ENCODE measurements around the gene PLEKHM2. TPM values are rescaled to one million over a fixed set of nuclear protein-coding genes. Genes with fewer than 3 reads are reported as not detected.

PLEKHM2 gene
- total and polyA plus RNA-seq, 2 of the 8 experiments (the other 6 are each of a cell fraction or from before 2014, with no cell fraction given): 38.3 to 47.6 TPM

DNA sequence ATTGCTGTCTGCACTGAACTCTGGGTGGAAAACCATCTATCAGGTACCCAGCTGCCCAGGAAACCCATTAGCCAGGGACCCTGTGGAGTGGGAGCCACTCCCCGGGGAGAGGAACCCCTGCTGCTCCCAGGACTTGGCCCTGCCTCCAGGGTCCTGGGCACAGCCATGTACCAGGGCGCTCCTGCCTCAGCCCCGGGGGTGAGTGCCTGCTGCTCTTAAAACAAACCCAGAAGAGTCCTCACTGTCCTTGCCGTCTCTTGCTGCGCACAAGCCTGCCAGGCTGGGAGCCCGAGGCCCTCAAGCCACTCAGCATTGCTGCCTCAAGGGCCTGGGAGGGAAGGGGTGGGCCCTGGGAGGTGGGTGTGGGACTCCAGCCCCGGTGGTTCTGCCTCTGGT lies 48.6 kb downstream of the PLEKHM2 start:
- FAIRE-seq (no peak), DNase-seq (ENCODE audit: low read depth in 1 of 2, low spot score in 2 of 2) (no peak)
- Histone ChIP-seq H2BK120ac (replicated peaks; ENCODE audit: low read depth, low read length) (no peak overlapping the region), H2BK5ac (ENCODE audit: low read depth, low read length) (0 out of 2 replicates have a peak overlapping the region, but pooled peaks have one; percentile 9), H4K20me1 (replicated peaks in 1 of 2; ENCODE audit: control insufficient read depth in 1 of 2, insufficient read depth in 2 of 2, low read length in 2 of 2) (peaks cover 4 to 7% of the 10 kb centered on the region in 2 experiments), H2AK5ac (ENCODE audit: low read depth, low read length) (no peak overlapping the region), H3K4me3 (ENCODE audit: extremely low read depth in 1 of 4, insufficient read depth in 2 of 4, low read depth in 3 of 4, low read length in 4 of 4) (no peak overlapping the region), H3K27ac (ENCODE audit: low read depth, low read length) (no peak overlapping the region), H2AFZ (ENCODE audit: low read length) (no peak overlapping the region), H3K79me2 (ENCODE audit: control insufficient read depth in 1 of 2, insufficient read depth in 2 of 2, low read length in 2 of 2) (no peaks in the 10 kb centered on the region), H2BK15ac (ENCODE audit: low read length) (no peak overlapping the region), H3K36me3 (ENCODE audit: control insufficient read depth in 2 of 4, insufficient read depth in 4 of 4, low read length in 3 of 4) (peaks cover 2 to 20% (median 7%) of the 10 kb centered on the region in 4 experiments; a peak in 6 of 8 replicates), H3K4me2 (ENCODE audit: insufficient read depth in 1 of 2, low read depth in 2 of 2, low read length in 2 of 2) (no peak overlapping the region), H2BK20ac (ENCODE audit: low read length) (no peak overlapping the region), H4K91ac (replicated peaks; ENCODE audit: insufficient read length, low read length) (no peak overlapping the region), H3K9ac (replicated peaks in 1 of 4; ENCODE audit: extremely low read depth in 1 of 4, low read depth in 3 of 4, low read length in 3 of 4) (no peak overlapping the region), H3K56ac (replicated peaks; ENCODE audit: insufficient read length, low read depth, low read length) (no peak overlapping the region), H3K27me3 (replicated peaks in 1 of 4; ENCODE audit: control insufficient read depth in 3 of 4, extremely low read depth in 1 of 4, insufficient read depth in 3 of 4, low read length in 3 of 4) (no peaks in the 10 kb centered on the region), H3K4ac (replicated peaks; ENCODE audit: insufficient read length, low read depth, low read length) (no peak overlapping the region), H3K4me1 (replicated peaks in 1 of 4; ENCODE audit: control insufficient read depth in 3 of 4, insufficient read depth in 4 of 4, low read length in 3 of 4) (peaks cover 0 to 8% (median 4%) of the 10 kb centered on the region in 4 experiments; a peak in 4 of 7 replicates), H3K18ac (ENCODE audit: extremely low read depth, low read length) (no peak overlapping the region), H4K5ac (ENCODE audit: insufficient read length, low read depth, low read length) (no peak overlapping the region), H3K23me2 (ENCODE audit: low read depth, low read length) (no peaks in the 10 kb centered on the region), H3K23ac (ENCODE audit: insufficient read length) (no peak overlapping the region), H3K14ac (ENCODE audit: insufficient read length) (no peak overlapping the region), H3K9me3 (ENCODE audit: insufficient read depth in 2 of 2, low read depth in 1 of 2, low read length in 1 of 2) (no peaks in the 10 kb centered on the region), H4K8ac (ENCODE audit: extremely low read depth, insufficient read depth, low read length) (no peak overlapping the region), H2BK12ac (ENCODE audit: low read depth, low read length) (no peak overlapping the region), H3K79me1 (ENCODE audit: low read depth, low read length) (no peaks in the 10 kb centered on the region)
- ChIA-PET CTCF (ENCODE audit: partially characterized antibody) (interaction anchor here (0.7 to 5.4 kb wide), 8 partner anchors 8 to 137 kb away, joined by 3 to 35 read pairs (median 4); partner anchors contain the start of gene TMEM82), POLR2A (ENCODE audit: partially characterized antibody) (interaction anchor here (0.8 kb wide), 1 partner anchor 63 kb away, joined by 3 read pairs; no protein-coding TSS in a partner anchor)
- 89% methylated on average over 6 of the region's 7 CpGs; no CpG with 5 or more reads in 1 of the 2 experiments for whole genome bisulfite sequencing, 2 experiments (ENCODE audit: extremely low coverage in 1 of 2, insufficient coverage in 1 of 2, insufficient read length in 1 of 2, insufficient replicate concordance in 2 of 2, low coverage in 1 of 2, low lambda C conversion rate in 2 of 2, missing lambda C conversion rate in 1 of 2)
- TF ChIP-seq RXRA (IDR thresholded peaks at IDR 0.05; ENCODE audit: insufficient read depth, low read depth, low read length) (no peak), CEBPB (IDR thresholded peaks at IDR 0.05; ENCODE audit: low read depth, low read length) (no peak), HDAC6 (IDR thresholded peaks at IDR 0.05; ENCODE audit: low read depth, low read length) (no peak), NANOG (IDR thresholded peaks at IDR 0.05; ENCODE audit: insufficient read depth, low read depth, low read length, poor library complexity, severe bottlenecking) (no peak)

Measured in H1 (cell line).